Muscle layer of duodenum (tissue), 2 donors: ENCODE data around the gene AKAP13.
"Not testable (repeated sequence)": the region's sequence is repeated elsewhere in the genome, so short reads cannot be mapped to it uniquely, and the experiment has no call there.

ENCODE experiments used
- H3K27ac ChIP-seq: one replicate; pipeline ENCODE4 v1.7.0; 2013; ENCODE audit warnings: mild to moderate bottlenecking, low read length
- H3K27me3 ChIP-seq: one replicate; pipeline ENCODE4 v1.7.0; 2013; ENCODE audit warnings: low read depth, mild to moderate bottlenecking, control low read depth, low read length
- H3K36me3 ChIP-seq, 2 donors: one replicate each; pipeline ENCODE4 v1.7.0; 2013; ENCODE audit warnings: low read length in 2 of 2, control low read depth in 1 of 2, mild to moderate bottlenecking in 1 of 2; ENCODE audit not compliant: insufficient read depth in 2 of 2, control insufficient read depth in 1 of 2
- H3K4me1 ChIP-seq, 2 donors: one replicate each; pipeline ENCODE4 v1.7.0; 2013; ENCODE audit warnings: low read length in 2 of 2, mild to moderate bottlenecking in 2 of 2, control low read depth in 1 of 2, moderate library complexity in 1 of 2; ENCODE audit not compliant: insufficient read depth in 2 of 2, control insufficient read depth in 1 of 2
- H3K4me3 ChIP-seq, 2 donors: one replicate each; pipeline ENCODE4 v1.7.0; 2013; ENCODE audit warnings: low read length in 2 of 2, low read depth in 1 of 2, mild to moderate bottlenecking in 1 of 2
- H3K9me3 ChIP-seq, 2 donors: one replicate each; pipeline ENCODE4 v1.7.0; 2013; ENCODE audit warnings: low read length in 2 of 2, control low read depth in 1 of 2, mild to moderate bottlenecking in 1 of 2; ENCODE audit not compliant: control insufficient read depth in 1 of 2
- donor health status: healthy.

Gene AKAP13

DNA sequence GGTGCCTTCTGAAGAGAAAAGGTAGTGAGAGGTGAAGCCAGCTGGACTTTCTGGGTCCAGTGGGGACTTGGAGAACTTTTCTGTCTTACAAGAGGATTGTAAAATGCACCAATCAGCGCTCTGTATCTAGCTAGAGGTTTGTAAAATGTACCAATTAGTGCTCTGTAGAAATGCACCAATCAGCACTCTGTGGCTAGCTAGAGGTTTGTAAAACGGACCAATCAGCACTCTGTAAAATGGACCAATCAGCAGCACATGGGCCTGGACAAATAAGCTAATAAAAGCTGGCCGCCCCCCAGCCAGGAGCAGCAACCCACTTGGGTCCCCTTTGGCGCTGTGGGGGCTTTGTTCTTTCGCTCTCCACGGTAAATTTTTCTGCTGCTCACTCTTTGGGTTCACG lies 416.0 kb downstream of the AKAP13 start:
- H3K4me3 ChIP-seq, H3K36me3 ChIP-seq, H3K9me3 ChIP-seq, H3K27me3 ChIP-seq, H3K27ac ChIP-seq: not testable (repeated sequence)
- peaks cover 12 to 25% of the 10 kb centered on the region in 2 donors for H3K4me1 ChIP-seq
